MM.1S (cell line): ENCODE measurements around the gene MAPK12.

Experiments used
- DNase-seq: peaks from one replicate; pipeline ENCODE4 v3.0.0-alpha.2; 2015
- H2AFZ ChIP-seq: fragments of 300-600 bp; sonication (generic); 2 replicates; pipeline ENCODE4 v1.6.0; 2016; ENCODE audit warnings: antibody characterized with exemption, low read length
- H3F3A ChIP-seq: fragments of 300-600 bp; sonication (generic); 2 replicates; pipeline ENCODE4 v1.6.1; 2016; ENCODE audit warnings: mild to moderate bottlenecking, antibody characterized with exemption, low read length, moderate library complexity, mixed read lengths; ENCODE audit not compliant: insufficient read depth
- H3K27ac ChIP-seq: fragments of 300-600 bp; sonication (generic); 2 replicates; pipeline ENCODE4 v1.5.1; 2016; ENCODE audit warnings: mild to moderate bottlenecking, low read length
- H3K27me3 ChIP-seq: fragments of 300-600 bp; sonication (generic); replicated peaks from 2 replicates; pipeline ENCODE4 v1.6.0; 2016; ENCODE audit warnings: low read length; ENCODE audit not compliant: insufficient read depth
- H3K36me3 ChIP-seq: fragments of 300-600 bp; sonication (generic); replicated peaks from 2 replicates; pipeline ENCODE4 v1.6.1; 2016; ENCODE audit warnings: mild to moderate bottlenecking, low read length, mixed read lengths; ENCODE audit not compliant: insufficient read depth
- H3K4me1 ChIP-seq: fragments of 300-600 bp; sonication (generic); 2 replicates; pipeline ENCODE4 v1.6.1; 2016; ENCODE audit warnings: low read length, mixed read lengths
- H3K4me2 ChIP-seq: fragments of 300-600 bp; sonication (generic); 2 replicates; pipeline ENCODE4 v1.6.0; 2016; ENCODE audit warnings: low read depth, low read length
- H3K4me3 ChIP-seq: fragments of 300-600 bp; sonication (generic); 2 replicates; pipeline ENCODE4 v1.5.1; 2016; ENCODE audit warnings: low read length, mixed read lengths
- H3K79me2 ChIP-seq: fragments of 300-600 bp; sonication (generic); 2 replicates; pipeline ENCODE4 v1.6.1; 2016; ENCODE audit warnings: mixed run types, low read length, mixed read lengths
- H3K9ac ChIP-seq: fragments of 300-600 bp; sonication (generic); 2 replicates; pipeline ENCODE4 v1.6.1; 2016; ENCODE audit warnings: low read length, mixed read lengths
- H3K9me2 ChIP-seq: fragments of 300-600 bp; sonication (generic); replicated peaks from 2 replicates; pipeline ENCODE4 v1.6.1; 2016; ENCODE audit warnings: mild to moderate bottlenecking, low read length, mixed read lengths; ENCODE audit not compliant: insufficient read depth
- H3K9me3 ChIP-seq: fragments of 300-600 bp; sonication (generic); replicated peaks from 2 replicates; pipeline ENCODE4 v1.6.1; 2016; ENCODE audit warnings: mild to moderate bottlenecking, low read length, mixed read lengths; ENCODE audit not compliant: insufficient read depth
- H4K20me1 ChIP-seq: fragments of 300-600 bp; sonication (generic); 2 replicates; pipeline ENCODE4 v1.6.1; 2016; ENCODE audit warnings: mild to moderate bottlenecking, low read length, moderate library complexity, mixed read lengths; ENCODE audit not compliant: insufficient read depth
- EZH2 ChIP-seq: fragments of 300-600 bp; sonication (generic); optimal IDR thresholded peaks from 2 replicates; pipeline ENCODE3; 2017; ENCODE audit warnings: low read depth, mild to moderate bottlenecking, antibody characterized with exemption, low read length, mixed read lengths
- EZH2phosphoT487 ChIP-seq: fragments of 300-600 bp; sonication (generic); IDR thresholded peaks from 2 replicates; pipeline ENCODE4 v1.6.1; 2018; ENCODE audit warnings: antibody characterized with exemption, low read length
- TF ChIP-seq, protein P1 (sequence below): fragments of 300-600 bp; sonication (generic); IDR thresholded peaks from 2 replicates; pipeline ENCODE4 v1.5.1; 2016; ENCODE audit warnings: antibody characterized with exemption, low read length, mixed read lengths

The MAPK12 gene

GRCh38 chr22:50296658-50297490 is 35.4 kb upstream of the MAPK12 start:
- Histone ChIP-seq H3K9me2 (no peaks in the 10 kb centered on the region), H3K27ac (no peak overlapping the region), H3F3A (no peaks in the 10 kb centered on the region), H3K9ac (no peak overlapping the region), H3K4me2 (no peak overlapping the region), H3K9me3 (no peaks in the 10 kb centered on the region), H3K27me3 (no peaks in the 10 kb centered on the region), H3K79me2 (peaks cover 18% of the 10 kb centered on the region; the same call in 1 of the 2 replicates), H3K4me3 (no peak overlapping the region), H4K20me1 (no peaks in the 10 kb centered on the region), H2AFZ (no peak overlapping the region), H3K4me1 (no peaks in the 10 kb centered on the region), H3K36me3 (no peaks in the 10 kb centered on the region)
- TF ChIP-seq, protein P1, sequence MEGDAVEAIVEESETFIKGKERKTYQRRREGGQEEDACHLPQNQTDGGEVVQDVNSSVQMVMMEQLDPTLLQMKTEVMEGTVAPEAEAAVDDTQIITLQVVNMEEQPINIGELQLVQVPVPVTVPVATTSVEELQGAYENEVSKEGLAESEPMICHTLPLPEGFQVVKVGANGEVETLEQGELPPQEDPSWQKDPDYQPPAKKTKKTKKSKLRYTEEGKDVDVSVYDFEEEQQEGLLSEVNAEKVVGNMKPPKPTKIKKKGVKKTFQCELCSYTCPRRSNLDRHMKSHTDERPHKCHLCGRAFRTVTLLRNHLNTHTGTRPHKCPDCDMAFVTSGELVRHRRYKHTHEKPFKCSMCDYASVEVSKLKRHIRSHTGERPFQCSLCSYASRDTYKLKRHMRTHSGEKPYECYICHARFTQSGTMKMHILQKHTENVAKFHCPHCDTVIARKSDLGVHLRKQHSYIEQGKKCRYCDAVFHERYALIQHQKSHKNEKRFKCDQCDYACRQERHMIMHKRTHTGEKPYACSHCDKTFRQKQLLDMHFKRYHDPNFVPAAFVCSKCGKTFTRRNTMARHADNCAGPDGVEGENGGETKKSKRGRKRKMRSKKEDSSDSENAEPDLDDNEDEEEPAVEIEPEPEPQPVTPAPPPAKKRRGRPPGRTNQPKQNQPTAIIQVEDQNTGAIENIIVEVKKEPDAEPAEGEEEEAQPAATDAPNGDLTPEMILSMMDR = no peak
- no peak for DNase-seq

DNA sequence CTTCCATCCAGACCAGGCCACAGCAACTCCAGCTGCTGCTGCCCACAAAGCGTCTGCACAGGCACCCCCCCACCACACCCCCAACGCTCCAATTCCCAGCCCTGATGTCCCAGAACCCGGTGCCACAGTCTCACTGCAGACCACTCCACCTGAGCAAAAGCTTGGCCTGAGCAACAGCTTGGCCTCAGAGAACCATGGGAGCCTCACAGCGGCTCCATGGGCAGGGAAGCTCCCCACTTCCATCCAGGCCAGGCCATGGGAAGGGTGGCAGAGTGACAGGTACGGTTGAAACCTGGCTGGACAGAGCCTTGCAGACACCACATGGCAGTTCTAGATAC is 32.8 kb upstream of the MAPK12 start:
- no peak overlapping the region for H3K4me2 ChIP-seq
- H3K4me1 ChIP-seq = no peaks in the 10 kb centered on the region
- no peak for TF ChIP-seq EZH2phosphoT487
- TF ChIP-seq, protein P1 = no peak
- TF ChIP-seq EZH2 = no peak

DNA sequence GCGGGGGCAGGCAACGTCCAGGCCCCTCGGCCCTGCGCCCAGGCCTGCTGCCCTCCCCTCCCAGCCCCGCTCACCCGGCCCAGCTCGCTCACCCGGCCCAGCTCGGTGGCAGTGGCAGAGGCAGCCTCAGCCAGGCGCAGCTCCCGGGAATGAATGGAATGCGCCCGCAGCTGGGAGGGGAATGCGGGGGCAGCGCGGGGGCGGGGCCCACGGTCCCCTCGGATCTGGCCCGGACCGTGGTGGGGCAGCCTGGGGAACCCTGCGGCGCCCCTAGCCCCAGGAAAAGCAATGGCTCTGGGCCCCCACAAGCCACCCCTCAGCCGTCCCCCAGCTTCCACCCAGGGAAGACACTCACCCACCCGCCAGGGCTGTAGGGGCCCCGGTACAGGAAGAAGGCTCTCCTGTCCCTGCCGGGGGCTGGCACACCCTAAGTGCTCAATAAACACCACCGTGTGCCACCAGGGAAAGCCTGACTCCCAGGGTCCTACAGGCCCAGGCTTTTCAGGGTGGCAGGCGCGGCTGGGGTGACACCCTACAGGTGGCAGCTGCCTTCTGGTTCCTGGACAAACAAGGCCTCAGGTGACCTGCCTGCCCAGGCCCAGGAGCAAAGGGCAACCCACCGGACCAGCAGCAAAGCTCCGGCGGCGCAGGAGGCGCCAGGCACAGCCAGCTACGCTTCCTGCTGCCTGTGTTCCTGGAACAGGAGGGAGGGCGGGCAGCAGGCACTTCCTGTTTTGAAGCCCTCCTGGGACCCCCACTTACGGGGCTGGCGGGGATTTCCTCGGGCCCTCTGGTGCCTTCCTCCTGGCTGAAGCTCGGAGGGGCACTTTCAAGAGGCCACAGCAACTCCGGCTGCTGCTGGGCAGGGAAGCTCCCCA is 32.2 kb upstream of the MAPK12 start:
- no peak overlapping the region for H3K27ac ChIP-seq
- H3K9ac ChIP-seq = no peak overlapping the region

More for the DNA sequence above, 32.8 kb upstream of the MAPK12 start:
- Histone ChIP-seq H3K36me3 (no peaks in the 10 kb centered on the region), H3K27me3 (no peaks in the 10 kb centered on the region), H2AFZ (no peak overlapping the region), H4K20me1 (no peaks in the 10 kb centered on the region), H3K9me3 (no peaks in the 10 kb centered on the region), H3K4me3 (no peak overlapping the region), H3K9me2 (no peaks in the 10 kb centered on the region), H3K27ac (no peak overlapping the region), H3F3A (no peaks in the 10 kb centered on the region), H3K79me2 (peaks cover 13% of the 10 kb centered on the region; the same call in 1 of the 2 replicates), H3K9ac (no peak overlapping the region)
- DNase-seq = no peak

More for the DNA sequence above, 32.2 kb upstream of the MAPK12 start:
- DNase-seq = no peak
- H4K20me1 ChIP-seq = no peaks in the 10 kb centered on the region
- no peaks in the 10 kb centered on the region for H3K9me2 ChIP-seq
- H3K4me2 ChIP-seq = no peak overlapping the region
- TF ChIP-seq EZH2 = no peak
- TF ChIP-seq, protein P1 = no peak
- H3K36me3 ChIP-seq = no peaks in the 10 kb centered on the region
- no peaks in the 10 kb centered on the region for H3K4me1 ChIP-seq
- H3K79me2 ChIP-seq = peaks cover 13% of the 10 kb centered on the region; the same call in 1 of the 2 replicates
- H3K9me3 ChIP-seq = no peaks in the 10 kb centered on the region
- no peak overlapping the region for H2AFZ ChIP-seq
- H3K4me3 ChIP-seq = no peak overlapping the region
- no peaks in the 10 kb centered on the region for H3F3A ChIP-seq
- no peaks in the 10 kb centered on the region for H3K27me3 ChIP-seq
